Measurements from ENCODE around the gene MYOF. TPM values are rescaled to one million over a fixed set of nuclear protein-coding genes. Genes with fewer than 3 reads are reported as not detected.

The MYOF gene
- total RNA-seq, 1 donor from 2014 or later, result 68.2 TPM

- Histone ChIP-seq H3K36me3 (no peaks in the 10 kb centered on the region), H3K9me3 (no peaks in the 10 kb centered on the region), H3K4me1 (peaks cover 2 to 3% of the 10 kb centered on the region in 2 donors), H3K27ac (no peak overlapping the region), H3K27me3 (no peaks in the 10 kb centered on the region), H3K4me3 (no peak overlapping the region)
- intact Hi-C loops (cut with DNase I), result no loop called here
- TF ChIP-seq, protein P1, sequence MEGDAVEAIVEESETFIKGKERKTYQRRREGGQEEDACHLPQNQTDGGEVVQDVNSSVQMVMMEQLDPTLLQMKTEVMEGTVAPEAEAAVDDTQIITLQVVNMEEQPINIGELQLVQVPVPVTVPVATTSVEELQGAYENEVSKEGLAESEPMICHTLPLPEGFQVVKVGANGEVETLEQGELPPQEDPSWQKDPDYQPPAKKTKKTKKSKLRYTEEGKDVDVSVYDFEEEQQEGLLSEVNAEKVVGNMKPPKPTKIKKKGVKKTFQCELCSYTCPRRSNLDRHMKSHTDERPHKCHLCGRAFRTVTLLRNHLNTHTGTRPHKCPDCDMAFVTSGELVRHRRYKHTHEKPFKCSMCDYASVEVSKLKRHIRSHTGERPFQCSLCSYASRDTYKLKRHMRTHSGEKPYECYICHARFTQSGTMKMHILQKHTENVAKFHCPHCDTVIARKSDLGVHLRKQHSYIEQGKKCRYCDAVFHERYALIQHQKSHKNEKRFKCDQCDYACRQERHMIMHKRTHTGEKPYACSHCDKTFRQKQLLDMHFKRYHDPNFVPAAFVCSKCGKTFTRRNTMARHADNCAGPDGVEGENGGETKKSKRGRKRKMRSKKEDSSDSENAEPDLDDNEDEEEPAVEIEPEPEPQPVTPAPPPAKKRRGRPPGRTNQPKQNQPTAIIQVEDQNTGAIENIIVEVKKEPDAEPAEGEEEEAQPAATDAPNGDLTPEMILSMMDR (IDR thresholded peaks at IDR 0.05), result no peak
- DNase-seq (ENCODE audit: low spot score in 2 of 2), result no peak
These were observed 19.5 kb upstream of the MYOF start for GRCh38 chr10:93501650-93502049.

- Histone ChIP-seq H3K27ac (no peak overlapping the region), H3K36me3 (no peaks in the 10 kb centered on the region), H3K4me1 (peaks cover 2 to 5% of the 10 kb centered on the region in 2 donors), H3K4me3 (no peak overlapping the region), H3K9me3 (no peaks in the 10 kb centered on the region), H3K27me3 (no peaks in the 10 kb centered on the region)
- intact Hi-C loops (cut with DNase I), result no loop called here
- DNase-seq (ENCODE audit: low spot score in 2 of 2), result no peak
- TF ChIP-seq, protein P1 (IDR thresholded peaks at IDR 0.05), result no peak
These were observed 16.0 kb upstream of the MYOF start for GRCh38 chr10:93498166-93498565.

GRCh38 chr10:93496322-93497041 is 14.3 kb upstream of the MYOF start, which contains the start of gene CEP55:
TSS of gene CEP55 (plus strand) at chr10:93496612. CDS start at chr10:93500052, 3,440 bp downstream.
- Histone ChIP-seq H3K4me1 (peaks cover 2 to 5% of the 10 kb centered on the region in 2 donors), H3K27ac (peak within 1 kb of the TSS; percentile 60 to 62), H3K4me3 (peak within 1 kb of the TSS; percentile 72 to 86), H3K9me3 (no peaks in the 10 kb centered on the region), H3K36me3 (no peaks in the 10 kb centered on the region), H3K27me3 (no peaks in the 10 kb centered on the region)
- TF ChIP-seq, protein P1 (IDR thresholded peaks at IDR 0.05), result no peak
- intact Hi-C loops (cut with DNase I), result loop anchor here (1.0 to 2.0 kb wide), 2 partner anchors 14 to 120 kb away; no protein-coding TSS in a partner anchor
- peak; percentile 74 to 96 for DNase-seq (ENCODE audit: low spot score in 2 of 2)

DNA sequence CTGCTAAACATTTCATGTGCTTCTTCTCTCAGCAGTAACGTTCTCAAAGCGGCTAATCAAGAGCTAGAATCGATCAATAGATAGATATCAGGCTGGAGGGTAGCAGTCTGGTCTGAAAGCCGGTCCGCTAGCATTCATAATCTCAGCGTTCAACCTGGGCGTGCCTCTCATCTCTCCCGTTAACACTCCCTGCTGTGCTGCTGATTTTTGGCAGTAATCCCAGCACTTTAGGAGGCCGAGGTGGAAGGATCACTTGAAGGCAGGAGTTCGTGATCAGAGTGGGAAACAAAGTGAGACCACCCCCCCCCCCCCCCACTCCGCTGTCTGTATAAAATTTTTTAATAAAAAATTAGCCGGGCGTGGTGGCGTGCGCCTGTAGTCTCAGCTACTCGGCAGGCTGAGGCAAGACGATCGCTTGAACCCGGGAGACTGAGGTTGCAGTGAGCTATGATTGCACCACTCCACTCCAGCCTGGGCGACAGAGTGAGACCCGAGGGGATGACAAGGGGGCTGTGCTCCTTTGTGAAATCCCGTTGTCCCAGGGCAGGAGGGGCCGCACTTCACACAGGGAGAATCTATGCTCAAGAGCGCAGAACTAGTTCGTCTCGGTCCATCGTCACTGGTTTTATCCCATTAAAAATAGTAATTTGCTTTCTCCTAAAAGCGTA is 13.7 kb upstream of the MYOF start:
- Histone ChIP-seq H3K27ac (peak overlapping the region; percentile 60 to 62), H3K36me3 (no peaks in the 10 kb centered on the region), H3K4me3 (peak overlapping the region; percentile 72 to 86), H3K27me3 (no peaks in the 10 kb centered on the region), H3K4me1 (peaks cover 2 to 5% of the 10 kb centered on the region in 2 donors), H3K9me3 (no peaks in the 10 kb centered on the region)
- TF ChIP-seq, protein P1 (IDR thresholded peaks at IDR 0.05), result no peak
- DNase-seq (ENCODE audit: low spot score in 2 of 2), result peak in 1 of 2 donors; percentile 70
- intact Hi-C loops (cut with DNase I), result loop anchor here (1.0 to 2.0 kb wide), 2 partner anchors 15 to 119 kb away; no protein-coding TSS in a partner anchor

- DNase-seq (ENCODE audit: low spot score in 2 of 2), result no peak
- H3K9me3 ChIP-seq, result no peaks in the 10 kb centered on the region
- TF ChIP-seq, protein P1 (IDR thresholded peaks at IDR 0.05), result no peak
These were observed 12.4 kb upstream of the MYOF start for GRCh38 chr10:93494494-93494893.

More at GRCh38 chr10:93494494-93494893, 12.4 kb upstream of the MYOF start:
- intact Hi-C loops (cut with DNase I), result no loop called here
- Histone ChIP-seq H3K27ac (no peak overlapping the region), H3K36me3 (no peaks in the 10 kb centered on the region), H3K4me1 (peaks cover 2 to 5% of the 10 kb centered on the region in 2 donors), H3K4me3 (no peak overlapping the region), H3K27me3 (no peaks in the 10 kb centered on the region)
